ENCODE measurements around the gene NECTIN2. TPM values are rescaled to one million over a fixed set of nuclear protein-coding genes. Genes with fewer than 3 reads are reported as not detected.
A peak's percentile ranks its signal among the peaks of the same experiment; 100 is the strongest.

NECTIN2 gene
- total RNA-seq, 1 experiment from 2014 or later, result 76.7 TPM

GRCh38 chr19:44800461-44800860 lies 45.6 kb upstream of the NECTIN2 start:
- Histone ChIP-seq H3K9me3 (ENCODE audit: low read depth, low read length, poor library complexity, severe bottlenecking) (no peaks in the 10 kb centered on the region), H3K36me3 (ENCODE audit: insufficient read depth, low read length, poor library complexity, severe bottlenecking) (no peaks in the 10 kb centered on the region), H3K27me3 (replicated peaks; ENCODE audit: insufficient read depth, low read depth, low read length, poor library complexity) (no peaks in the 10 kb centered on the region), H3K4me3 (ENCODE audit: low read depth, low read length, poor library complexity, severe bottlenecking) (no peak overlapping the region), H3K27ac (ENCODE audit: low read depth, low read length, poor library complexity, severe bottlenecking) (no peak overlapping the region), H3K4me1 (ENCODE audit: insufficient read depth, low read length, poor library complexity, severe bottlenecking) (peaks cover 4% of the 10 kb centered on the region)
- ChIA-PET POLR2A (ENCODE audit: low non-redundant PET) (no interaction called here), CTCF (no interaction called here)
- TF ChIP-seq EZH2 (IDR thresholded peaks at IDR 0.05; ENCODE audit: borderline replicate concordance, low read depth, low read length, poor library complexity, severe bottlenecking) (no peak), CTCF (conservative IDR thresholded peaks at IDR 0.05; ENCODE audit: low read depth, low read length) (peak; percentile 92)
- intact Hi-C loops (cut with micrococcal nuclease; ENCODE audit: unreplicated experiment), result loop anchor here (2.0 kb wide), 1 partner anchor 44 kb away; no protein-coding TSS in a partner anchor
- peak; percentile 87 for DNase-seq (ENCODE audit: low spot score)
- no TSS peak for BruUV-seq (replicated peaks)

GRCh38 chr19:44803442-44804428 lies 42.4 kb upstream of the NECTIN2 start:
- ChIA-PET CTCF (no interaction called here), POLR2A (ENCODE audit: low non-redundant PET) (no interaction called here)
- no peak for TF ChIP-seq EZH2 (IDR thresholded peaks at IDR 0.05; ENCODE audit: borderline replicate concordance, low read depth, low read length, poor library complexity, severe bottlenecking)
- TF ChIP-seq CTCF (conservative IDR thresholded peaks at IDR 0.05; ENCODE audit: low read depth, low read length), result no peak
- no peaks in the 10 kb centered on the region for H3K4me1 ChIP-seq (ENCODE audit: insufficient read depth, low read length, poor library complexity, severe bottlenecking)
- peak; percentile 37 for DNase-seq (ENCODE audit: low spot score)
- no peaks in the 10 kb centered on the region for H3K36me3 ChIP-seq (ENCODE audit: insufficient read depth, low read length, poor library complexity, severe bottlenecking)
- H3K27ac ChIP-seq (ENCODE audit: low read depth, low read length, poor library complexity, severe bottlenecking), result no peak overlapping the region
- H3K9me3 ChIP-seq (ENCODE audit: low read depth, low read length, poor library complexity, severe bottlenecking), result no peaks in the 10 kb centered on the region
- H3K4me3 ChIP-seq (ENCODE audit: low read depth, low read length, poor library complexity, severe bottlenecking), result no peak overlapping the region
- BruUV-seq (replicated peaks), result no TSS peak
- H3K27me3 ChIP-seq (replicated peaks; ENCODE audit: insufficient read depth, low read depth, low read length, poor library complexity), result no peaks in the 10 kb centered on the region
- intact Hi-C loops (cut with micrococcal nuclease; ENCODE audit: unreplicated experiment), result no loop called here

- intact Hi-C loops (cut with micrococcal nuclease; ENCODE audit: unreplicated experiment), result no loop called here
- H3K9me3 ChIP-seq (ENCODE audit: low read depth, low read length, poor library complexity, severe bottlenecking), result no peaks in the 10 kb centered on the region
- DNase-seq (ENCODE audit: low spot score), result no peak
- H3K27me3 ChIP-seq (replicated peaks; ENCODE audit: insufficient read depth, low read depth, low read length, poor library complexity), result no peaks in the 10 kb centered on the region
- BruUV-seq (replicated peaks), result no TSS peak
- ChIA-PET POLR2A (ENCODE audit: low non-redundant PET) (no interaction called here), CTCF (interaction anchor here (0.6 to 1.2 kb wide), 2 partner anchors 38 to 594 kb away, joined by 4 to 6 read pairs; partner anchors contain the start of gene ZNF227)
- H3K4me3 ChIP-seq (ENCODE audit: low read depth, low read length, poor library complexity, severe bottlenecking), result no peak overlapping the region
- no peaks in the 10 kb centered on the region for H3K36me3 ChIP-seq (ENCODE audit: insufficient read depth, low read length, poor library complexity, severe bottlenecking)
- no peak overlapping the region for H3K27ac ChIP-seq (ENCODE audit: low read depth, low read length, poor library complexity, severe bottlenecking)
- TF ChIP-seq CTCF (conservative IDR thresholded peaks at IDR 0.05; ENCODE audit: low read depth, low read length) (no peak), EZH2 (IDR thresholded peaks at IDR 0.05; ENCODE audit: borderline replicate concordance, low read depth, low read length, poor library complexity, severe bottlenecking) (no peak)
- H3K4me1 ChIP-seq (ENCODE audit: insufficient read depth, low read length, poor library complexity, severe bottlenecking), result no peaks in the 10 kb centered on the region
Observed at GRCh38 chr19:44806291-44806690, 39.8 kb upstream of the NECTIN2 start.

All from A673 (cell line).